GM23248 (cell line): ENCODE data around the gene MICAL2. TPM values are rescaled to one million over a fixed set of nuclear protein-coding genes. Genes with fewer than 3 reads are reported as not detected.

Source experiments
- DNase-seq: peaks from one replicate; pipeline ENCODE4 v3.0.0-alpha.2; 2015
- H2AFZ ChIP-seq: fragments of 200-600 bp; sonication (generic); 2 replicates; pipeline ENCODE4 v1.6.1; 2016; ENCODE audit warnings: antibody characterized with exemption
- H3F3A ChIP-seq: fragments of 200-600 bp; sonication (generic); 2 replicates; pipeline ENCODE4 v1.6.1; 2016; ENCODE audit warnings: mild to moderate bottlenecking, antibody characterized with exemption, mixed run types; ENCODE audit not compliant: insufficient read depth
- H3K27ac ChIP-seq: fragments of 200-600 bp; sonication (generic); 2 replicates; pipeline ENCODE4 v1.5.1; 2016; ENCODE audit warnings: mild to moderate bottlenecking
- H3K27me3 ChIP-seq: fragments of 200-600 bp; sonication (generic); replicated peaks from 2 replicates; pipeline ENCODE4 v1.6.1; 2016; ENCODE audit warnings: mild to moderate bottlenecking; ENCODE audit not compliant: insufficient read depth
- H3K36me3 ChIP-seq: fragments of 200-600 bp; sonication (generic); 2 replicates; pipeline ENCODE4 v1.6.1; 2016; ENCODE audit warnings: low read depth, mild to moderate bottlenecking
- H3K4me1 ChIP-seq: fragments of 200-600 bp; sonication (generic); 2 replicates; pipeline ENCODE4 v1.6.1; 2016; ENCODE audit warnings: mild to moderate bottlenecking; ENCODE audit not compliant: insufficient read depth
- H3K4me2 ChIP-seq: fragments of 200-600 bp; sonication (generic); one replicate; pipeline ENCODE4 v1.6.1; 2016; ENCODE audit warnings: mild to moderate bottlenecking; ENCODE audit not compliant: unreplicated experiment
- H3K4me3 ChIP-seq: fragments of 200-600 bp; sonication (generic); 2 replicates; pipeline ENCODE4 v1.5.1; 2016; ENCODE audit warnings: mild to moderate bottlenecking
- H3K79me2 ChIP-seq: fragments of 200-600 bp; sonication (generic); 2 replicates; pipeline ENCODE4 v1.6.1; 2016; ENCODE audit warnings: mild to moderate bottlenecking; ENCODE audit not compliant: insufficient read depth
- H3K9ac ChIP-seq: fragments of 200-600 bp; sonication (generic); 2 replicates; pipeline ENCODE4 v1.6.1; 2016; ENCODE audit warnings: mild to moderate bottlenecking
- H3K9me2 ChIP-seq: fragments of 200-600 bp; sonication (generic); 2 replicates; pipeline ENCODE4 v1.6.1; 2016; ENCODE audit warnings: mixed run types, mild to moderate bottlenecking, moderate library complexity; ENCODE audit not compliant: insufficient read depth
- H3K9me3 ChIP-seq: fragments of 200-600 bp; sonication (generic); one replicate; pipeline ENCODE4 v1.6.1; 2017; ENCODE audit warnings: low read depth
- H4K20me1 ChIP-seq: fragments of 200-600 bp; sonication (generic); 2 replicates; pipeline ENCODE4 v1.6.0; 2016; ENCODE audit not compliant: insufficient read depth
- EZH2 ChIP-seq: fragments of 200-600 bp; sonication (generic); IDR thresholded peaks from 2 replicates; pipeline ENCODE4 v1.6.1; 2018; ENCODE audit warnings: antibody characterized with exemption, mild to moderate bottlenecking; ENCODE audit not compliant: insufficient read depth, poor library complexity, severe bottlenecking
- EZH2phosphoT487 ChIP-seq: fragments of 200-600 bp; sonication (generic); IDR thresholded peaks from 2 replicates; pipeline ENCODE4 v1.6.1; 2018; ENCODE audit warnings: antibody characterized with exemption, moderate library complexity, mild to moderate bottlenecking, low read depth; ENCODE audit not compliant: insufficient read depth
- WGBS, 2 experiments: methylation state at CpG; one replicate each; pipeline ENCODE4 v1.1.6; 2015 to 2017; ENCODE audit warnings: low lambda C conversion rate in 2 of 2, low coverage in 1 of 2; ENCODE audit errors: missing lambda C conversion rate in 2 of 2; 5-methylcytosine and 5-hydroxymethylcytosine counted together
- in situ Hi-C: fragments of 300-500 bp; cut with MboI; formaldehyde crosslinking; loops from 2 replicates; pipeline ENCODE4 v1.15.0; 2020
- polyA plus RNA-seq: library from polyadenylated mRNA; unstranded; fragments of >200 nt; fragmentation: Nextera tagmentation; extraction: Ambion mirVana; gene quantifications from 2 replicates; pipeline ENCODE4 v1.2.1, GENCODE V29; 2016
- total RNA-seq: library from RNA; depleted of rRNA; stranded (reverse); fragments of >200 nt; shearing (Covaris generic); gene quantifications from 2 replicates; pipeline ENCODE4 v1.2.3, GENCODE V29; 2014

Gene MICAL2
- total and polyA plus RNA-seq, 2 experiments from 2014 or later: 83.3 to 158 TPM

GRCh38 chr11:12174128-12174476, 63.7 kb downstream of the MICAL2 start:
- H4K20me1 ChIP-seq: no peaks in the 10 kb centered on the region
- no peaks in the 10 kb centered on the region for H3K27me3 ChIP-seq
- peak overlapping the region; percentile 1 for H3K4me2 ChIP-seq
- H3F3A ChIP-seq: peaks cover 69% of the 10 kb centered on the region
- TF ChIP-seq EZH2 (no peak), EZH2phosphoT487 (no peak)
- H3K27ac ChIP-seq: peak overlapping the region; percentile 96
- no peak for DNase-seq
- H3K9me3 ChIP-seq: no peaks in the 10 kb centered on the region
- H3K9me2 ChIP-seq: no peaks in the 10 kb centered on the region
- H3K4me1 ChIP-seq: peaks cover 63% of the 10 kb centered on the region
- no peaks in the 10 kb centered on the region for H3K36me3 ChIP-seq
- 5 to 19% methylated on average over 1 of the region's 1 CpG for WGBS, 2 experiments
- H3K4me3 ChIP-seq: no peak overlapping the region
- peaks cover 84% of the 10 kb centered on the region for H3K79me2 ChIP-seq
- H3K9ac ChIP-seq: peak overlapping the region; percentile 39
- H2AFZ ChIP-seq: no peak overlapping the region
- in situ Hi-C loops: no loop called here

DNA sequence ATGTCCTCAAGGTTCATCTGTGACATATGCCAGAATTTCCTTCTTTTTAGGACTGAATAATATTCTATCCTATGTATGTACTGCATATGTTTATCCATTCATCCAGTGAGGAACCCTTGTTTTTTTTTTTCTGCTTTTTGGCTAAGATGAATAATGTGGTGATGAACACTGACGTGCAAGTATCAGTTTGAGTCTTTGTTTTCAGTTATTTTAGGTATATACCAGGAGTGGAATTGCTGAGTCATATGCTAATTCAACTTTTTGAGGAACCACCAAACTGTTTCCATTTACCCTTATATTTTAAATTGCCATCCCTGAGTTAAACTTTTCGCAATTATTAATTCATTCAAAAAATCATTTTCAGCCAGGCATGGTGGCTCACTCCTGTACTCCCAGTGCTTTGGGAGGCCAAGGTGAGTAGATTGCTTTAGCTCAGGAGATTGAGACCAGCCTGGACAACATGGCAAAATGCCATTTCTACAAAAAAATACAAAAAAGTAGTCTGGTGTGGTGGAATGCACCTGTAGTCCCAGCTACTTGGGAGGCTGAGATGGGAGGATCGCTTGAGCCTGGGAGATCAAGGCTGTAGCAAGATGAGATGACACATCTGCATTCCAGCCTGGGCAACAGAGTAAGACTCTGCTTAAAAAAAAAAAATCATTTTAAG, 64.2 kb downstream of the MICAL2 start:
- no peaks in the 10 kb centered on the region for H3K27me3 ChIP-seq
- peaks cover 67% of the 10 kb centered on the region for H3F3A ChIP-seq
- H3K79me2 ChIP-seq: peaks cover 84% of the 10 kb centered on the region
- no peak for TF ChIP-seq EZH2
- TF ChIP-seq EZH2phosphoT487: no peak
- no peaks in the 10 kb centered on the region for H3K36me3 ChIP-seq
- whole genome bisulfite sequencing, 2 experiments: 60 to 63% methylated on average over 3 of the region's 3 CpGs
- no peak overlapping the region for H2AFZ ChIP-seq
- peak overlapping the region; percentile 79 for H3K9ac ChIP-seq
- H4K20me1 ChIP-seq: no peaks in the 10 kb centered on the region
- DNase-seq: peak; percentile 89
- in situ Hi-C loops: no loop called here
- H3K4me3 ChIP-seq: no peak overlapping the region
- H3K27ac ChIP-seq: peak overlapping the region; percentile 96
- peaks cover 63% of the 10 kb centered on the region for H3K4me1 ChIP-seq
- H3K9me2 ChIP-seq: no peaks in the 10 kb centered on the region
- H3K9me3 ChIP-seq: no peaks in the 10 kb centered on the region
- H3K4me2 ChIP-seq: peak overlapping the region; percentile 1

- peaks cover 58% of the 10 kb centered on the region for H3K4me1 ChIP-seq
- 5 to 9% methylated on average over 4 of the region's 4 CpGs for WGBS, 2 experiments
- peak; percentile 94 for DNase-seq
- no peaks in the 10 kb centered on the region for H3K9me3 ChIP-seq
- H3K79me2 ChIP-seq: peaks cover 84% of the 10 kb centered on the region
- peak overlapping the region; percentile 79 for H3K9ac ChIP-seq
- no peaks in the 10 kb centered on the region for H3K36me3 ChIP-seq
- peak overlapping the region; percentile 34 for H3K4me2 ChIP-seq
- in situ Hi-C loops: no loop called here
- TF ChIP-seq EZH2phosphoT487 (no peak), EZH2 (no peak)
- no peaks in the 10 kb centered on the region for H4K20me1 ChIP-seq
- no peaks in the 10 kb centered on the region for H3K9me2 ChIP-seq
- no peaks in the 10 kb centered on the region for H3K27me3 ChIP-seq
- no peak overlapping the region for H2AFZ ChIP-seq
- peaks cover 64% of the 10 kb centered on the region for H3F3A ChIP-seq
- peak overlapping the region; percentile 96 for H3K27ac ChIP-seq
- no peak overlapping the region for H3K4me3 ChIP-seq
Measured at GRCh38 chr11:12175694-12176241, 65.4 kb downstream of the MICAL2 start.

DNA sequence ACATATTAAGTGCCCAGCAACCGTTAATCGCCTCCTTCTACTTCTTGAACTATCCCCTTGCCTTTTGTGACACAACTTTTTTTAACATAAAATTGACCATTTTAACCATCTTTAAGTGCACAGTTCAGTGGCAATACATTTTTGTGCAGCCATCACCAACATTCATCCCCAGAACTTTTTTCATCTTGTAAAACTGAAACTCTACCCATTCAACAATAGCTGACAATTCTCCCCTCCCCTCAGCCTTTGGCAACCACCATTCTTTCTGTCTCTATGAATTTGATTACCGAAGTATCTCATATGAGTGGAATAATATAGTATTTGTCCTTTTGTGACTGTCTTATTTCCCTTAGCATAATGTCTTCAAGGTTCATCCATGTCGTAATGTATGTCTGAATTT, 66.0 kb downstream of the MICAL2 start:
- Histone ChIP-seq H4K20me1 (no peaks in the 10 kb centered on the region), H3K36me3 (no peaks in the 10 kb centered on the region), H3F3A (peaks cover 64% of the 10 kb centered on the region), H3K27ac (peak overlapping the region; percentile 96), H3K4me2 (peak overlapping the region; percentile 34), H3K27me3 (no peaks in the 10 kb centered on the region), H3K9me2 (no peaks in the 10 kb centered on the region), H3K9ac (peak overlapping the region; percentile 79), H3K4me3 (no peak overlapping the region), H3K79me2 (peaks cover 84% of the 10 kb centered on the region), H3K9me3 (no peaks in the 10 kb centered on the region), H3K4me1 (peaks cover 57% of the 10 kb centered on the region), H2AFZ (no peak overlapping the region)
- in situ Hi-C loops: no loop called here
- 93 to 95% methylated on average over 4 of the region's 4 CpGs for WGBS, 2 experiments
- DNase-seq: no peak
- TF ChIP-seq EZH2 (no peak), EZH2phosphoT487 (no peak)
